Metanephros (tissue), 1 donor: ENCODE results near the gene TSPY9. TPM values are rescaled to one million over a fixed set of nuclear protein-coding genes. Genes with fewer than 3 reads are reported as not detected.

Experiments
- total RNA-seq: library from RNA; depleted of rRNA; stranded (reverse); fragments of >200 nt; gene quantifications from one replicate; pipeline ENCODE4 v1.2.3, GENCODE V29; 2014

Gene TSPY9, protein sequence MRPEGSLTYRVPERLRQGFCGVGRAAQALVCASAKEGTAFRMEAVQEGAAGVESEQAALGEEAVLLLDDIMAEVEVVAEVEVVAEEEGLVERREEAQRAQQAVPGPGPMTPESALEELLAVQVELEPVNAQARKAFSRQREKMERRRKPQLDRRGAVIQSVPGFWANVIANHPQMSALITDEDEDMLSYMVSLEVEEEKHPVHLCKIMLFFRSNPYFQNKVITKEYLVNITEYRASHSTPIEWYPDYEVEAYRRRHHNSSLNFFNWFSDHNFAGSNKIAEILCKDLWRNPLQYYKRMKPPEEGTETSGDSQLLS
- not detected for total RNA-seq

GRCh38 chrY:9486967-9487366 is at the start of gene TSPY9:
Gene TSPY9, plus strand, starts transcription at chrY:9487267. Its CDS starts 46 bp downstream, at chrY:9487313.

GRCh38 chrY:9466655-9467054 is 20.4 kb upstream of the TSPY9 start, which contains the start of gene TSPY1:
Gene TSPY1, plus strand, starts transcription at chrY:9466955. Its CDS starts 46 bp downstream, at chrY:9467001.

DNA sequence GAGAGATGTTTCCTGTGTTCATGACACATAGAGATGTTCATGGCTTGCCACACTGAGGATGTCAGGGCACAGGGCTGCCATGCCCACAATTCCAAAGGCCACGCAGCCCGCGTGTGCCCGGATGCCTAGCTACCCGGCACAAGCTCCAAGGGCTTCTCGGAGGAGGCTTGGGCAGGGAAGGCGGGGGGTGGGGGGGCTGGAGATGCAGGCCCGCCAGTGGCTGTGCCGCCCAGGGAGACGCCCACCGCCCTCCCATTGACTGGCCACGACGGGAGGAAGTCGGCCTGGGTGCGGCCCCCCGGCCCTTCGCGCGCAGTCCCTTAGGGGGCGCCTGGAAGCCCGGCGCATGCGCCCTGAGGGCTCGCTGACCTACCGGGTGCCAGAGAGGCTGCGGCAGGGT is 40.5 kb downstream of the TSPY9 start, which contains the start of gene TSPY10:
Gene TSPY10 (plus strand): TSS at position 301 of the 400 bp plus-strand sequence. CDS start 46 bp downstream, at position 347.

Other genes with a start within 250 kb of the TSPY9 start
- gene TSPY4, start 149.8 kb upstream of the TSPY9 start, total RNA-seq: not detected
- not detected for gene TSPY8, start 129.5 kb upstream of the TSPY9 start, total RNA-seq
- gene TSPY3, start 88.8 kb upstream of the TSPY9 start, total RNA-seq: not detected
- gene TSPY1, start 20.3 kb upstream of the TSPY9 start, total RNA-seq: not detected
- not detected for gene TSPY10, start 40.6 kb downstream of the TSPY9 start, total RNA-seq